ENCODE data around the gene TMEM127. TPM values are rescaled to one million over a fixed set of nuclear protein-coding genes. Genes with fewer than 3 reads are reported as not detected.

TMEM127 gene
- total RNA-seq, 2 experiments from 2014 or later, result 32.7 to 36.9 TPM

- no peak overlapping the region for H3K27ac Mint-ChIP-seq
- no peak for DNase-seq
- H3K27me3 Mint-ChIP-seq, result no peaks in the 10 kb centered on the region
- H3K4me1 Mint-ChIP-seq, result peaks cover 4% of the 10 kb centered on the region
- peaks cover 60% of the 10 kb centered on the region for H3K36me3 Mint-ChIP-seq
- no peak for ATAC-seq
- CTCF ChIA-PET, result no interaction called here
- no peaks in the 10 kb centered on the region for H3K9me3 Mint-ChIP-seq (ENCODE audit: low read depth)
- H3K4me3 Mint-ChIP-seq, result no peak overlapping the region
These were observed 11.1 kb upstream of the TMEM127 start for GRCh38 chr2:96276787-96277499.

- CTCF ChIA-PET, result no interaction called here
- H3K36me3 Mint-ChIP-seq, result peaks cover 57% of the 10 kb centered on the region
- no peaks in the 10 kb centered on the region for H3K27me3 Mint-ChIP-seq
- H3K4me1 Mint-ChIP-seq, result peaks cover 4% of the 10 kb centered on the region
- DNase-seq (no peak), ATAC-seq (no peak)
- no peaks in the 10 kb centered on the region for H3K9me3 Mint-ChIP-seq (ENCODE audit: low read depth)
- peak overlapping the region; percentile 36 for H3K27ac Mint-ChIP-seq
- H3K4me3 Mint-ChIP-seq, result no peak overlapping the region
These were observed 8.7 kb upstream of the TMEM127 start for GRCh38 chr2:96274355-96275056.

GRCh38 chr2:96273763-96274162, 8.0 kb upstream of the TMEM127 start:
- no peak overlapping the region for H3K27ac Mint-ChIP-seq
- H3K4me3 Mint-ChIP-seq, result no peak overlapping the region
- CTCF ChIA-PET, result interaction anchor here (0.7 to 1.3 kb wide), 3 partner anchors 62 to 559 kb away, joined by 3 to 4 read pairs (median 3); no protein-coding TSS in a partner anchor
- DNase-seq (no peak), ATAC-seq (no peak)
- peaks cover 4% of the 10 kb centered on the region for H3K4me1 Mint-ChIP-seq
- H3K9me3 Mint-ChIP-seq (ENCODE audit: low read depth), result no peaks in the 10 kb centered on the region
- no peaks in the 10 kb centered on the region for H3K27me3 Mint-ChIP-seq
- peaks cover 52% of the 10 kb centered on the region for H3K36me3 Mint-ChIP-seq

- Mint-ChIP-seq H3K27ac (no peak overlapping the region), H3K4me3 (no peak overlapping the region), H3K36me3 (peaks cover 45% of the 10 kb centered on the region), H3K4me1 (peaks cover 19% of the 10 kb centered on the region), H3K27me3 (no peaks in the 10 kb centered on the region), H3K9me3 (ENCODE audit: low read depth) (no peaks in the 10 kb centered on the region)
- DNase-seq (no peak), ATAC-seq (no peak)
- CTCF ChIA-PET, result interaction anchor here (1.1 kb wide), 1 partner anchor 64 kb away, joined by 3 read pairs; the partner anchor contains the start of gene NCAPH
These were observed 6.2 kb upstream of the TMEM127 start for GRCh38 chr2:96271995-96272394.

- Mint-ChIP-seq H3K4me1 (peaks cover 39% of the 10 kb centered on the region), H3K27ac (peak overlapping the region; percentile 81), H3K36me3 (peaks cover 32% of the 10 kb centered on the region), H3K27me3 (no peaks in the 10 kb centered on the region), H3K9me3 (ENCODE audit: low read depth) (no peaks in the 10 kb centered on the region), H3K4me3 (peak overlapping the region; percentile 96)
- DNase-seq (peak; percentile 75), ATAC-seq (no peak)
- CTCF ChIA-PET, result interaction anchor here (0.6 to 2.8 kb wide), 18 partner anchors 17 to 878 kb away, joined by 3 to 19 read pairs (median 4); partner anchors contain the start of genes ASTL and STARD7
These were observed 1.6 kb upstream of the TMEM127 start for GRCh38 chr2:96267159-96267971.

GRCh38 chr2:96265349-96265839, 403 bp downstream of the TMEM127 start:
- H3K4me1 Mint-ChIP-seq, result peaks cover 46% of the 10 kb centered on the region
- CTCF ChIA-PET, result interaction anchor here (0.8 to 1.5 kb wide), 11 partner anchors 12 to 273 kb away, joined by 3 to 8 read pairs (median 4); partner anchors contain the start of gene STARD7
- H3K27me3 Mint-ChIP-seq, result no peaks in the 10 kb centered on the region
- no peaks in the 10 kb centered on the region for H3K9me3 Mint-ChIP-seq (ENCODE audit: low read depth)
- H3K4me3 Mint-ChIP-seq, result peak overlapping the region; percentile 96
- DNase-seq (peak; percentile 70), ATAC-seq (peak; percentile 9)
- peak overlapping the region; percentile 87 for H3K27ac Mint-ChIP-seq
- H3K36me3 Mint-ChIP-seq, result peaks cover 24% of the 10 kb centered on the region

GRCh38 chr2:96264656-96265348, 995 bp downstream of the TMEM127 start:
- CTCF ChIA-PET, result interaction anchor here (0.8 to 3.4 kb wide), 19 partner anchors 8 to 274 kb away, joined by 3 to 15 read pairs (median 4); partner anchors contain the start of genes ASTL, ITPRIPL1, SNRNP200 and STARD7
- peaks cover 51% of the 10 kb centered on the region for H3K4me1 Mint-ChIP-seq

GRCh38 chr2:96264086-96264485, 1.7 kb downstream of the TMEM127 start:
- DNase-seq (no peak), ATAC-seq (no peak)
- CTCF ChIA-PET, result interaction anchor here (0.8 to 3.4 kb wide), 21 partner anchors 8 to 274 kb away, joined by 3 to 15 read pairs (median 4); partner anchors contain the start of genes ASTL, ITPRIPL1, SNRNP200 and STARD7
- Mint-ChIP-seq H3K9me3 (ENCODE audit: low read depth) (no peaks in the 10 kb centered on the region), H3K36me3 (peaks cover 24% of the 10 kb centered on the region), H3K27me3 (no peaks in the 10 kb centered on the region), H3K4me1 (peaks cover 55% of the 10 kb centered on the region), H3K4me3 (peak overlapping the region; percentile 96), H3K27ac (peak overlapping the region; percentile 69)

More at GRCh38 chr2:96264656-96265348, 995 bp downstream of the TMEM127 start:
- Mint-ChIP-seq H3K4me3 (peak overlapping the region; percentile 96), H3K9me3 (ENCODE audit: low read depth) (no peaks in the 10 kb centered on the region), H3K27ac (peak overlapping the region; percentile 69), H3K36me3 (peaks cover 23% of the 10 kb centered on the region), H3K27me3 (no peaks in the 10 kb centered on the region)
- peak; percentile 7 for ATAC-seq
- DNase-seq, result peak; percentile 70

- Mint-ChIP-seq H3K9me3 (ENCODE audit: low read depth) (no peaks in the 10 kb centered on the region), H3K4me1 (peaks cover 51% of the 10 kb centered on the region), H3K27me3 (no peaks in the 10 kb centered on the region), H3K27ac (no peak overlapping the region), H3K36me3 (peaks cover 15% of the 10 kb centered on the region), H3K4me3 (no peak overlapping the region)
- ATAC-seq (no peak), DNase-seq (no peak)
- CTCF ChIA-PET, result interaction anchor here (2.1 to 3.4 kb wide), 2 partner anchors 124 to 270 kb away, joined by 6 to 15 read pairs; partner anchors contain the start of gene ASTL
These were observed 3.5 kb downstream of the TMEM127 start for GRCh38 chr2:96262306-96262705.

- peaks cover 52% of the 10 kb centered on the region for H3K4me1 Mint-ChIP-seq
- DNase-seq (no peak), ATAC-seq (no peak)
- H3K27ac Mint-ChIP-seq, result peak overlapping the region; percentile 11
- CTCF ChIA-PET, result interaction anchor here (0.5 to 3.4 kb wide), 8 partner anchors 19 to 187 kb away, joined by 3 to 15 read pairs (median 3); partner anchors contain the start of gene ASTL
- no peaks in the 10 kb centered on the region for H3K9me3 Mint-ChIP-seq (ENCODE audit: low read depth)
- H3K27me3 Mint-ChIP-seq, result no peaks in the 10 kb centered on the region
- H3K36me3 Mint-ChIP-seq, result peaks cover 16% of the 10 kb centered on the region
- no peak overlapping the region for H3K4me3 Mint-ChIP-seq
These were observed 4.3 kb downstream of the TMEM127 start for GRCh38 chr2:96261328-96262003.

- Mint-ChIP-seq H3K4me1 (peaks cover 51% of the 10 kb centered on the region), H3K4me3 (no peak overlapping the region), H3K36me3 (peaks cover 15% of the 10 kb centered on the region), H3K27me3 (no peaks in the 10 kb centered on the region), H3K9me3 (ENCODE audit: low read depth) (no peaks in the 10 kb centered on the region), H3K27ac (peak overlapping the region; percentile 67)
- DNase-seq (peak; percentile 54), ATAC-seq (no peak)
- CTCF ChIA-PET, result interaction anchor here (0.6 to 2.7 kb wide), 6 partner anchors 18 to 122 kb away, joined by 3 to 11 read pairs (median 3); partner anchors contain the start of gene ASTL
These were observed 5.2 kb downstream of the TMEM127 start for GRCh38 chr2:96260387-96261260.
